GM15510 (cell line): ENCODE measurements around the gene PARD3B.

Source experiments
- POLR2A ChIP-seq: IDR thresholded peaks from 3 replicates; pipeline ENCODE4 v1.6.1; 2011; ENCODE audit warnings: borderline replicate concordance; ENCODE audit not compliant: insufficient read length; ENCODE audit errors: extremely low read depth

Gene PARD3B

GRCh38 chr2:205284334-205284733, 739.1 kb downstream of the PARD3B start:
- no peak for TF ChIP-seq POLR2A

- TF ChIP-seq POLR2A = no peak
Measured at GRCh38 chr2:205287316-205287715, 742.0 kb downstream of the PARD3B start.

- no peak for TF ChIP-seq POLR2A
Measured at GRCh38 chr2:205288686-205289085, 743.4 kb downstream of the PARD3B start.

GRCh38 chr2:205290299-205290698, 745.0 kb downstream of the PARD3B start:
- TF ChIP-seq POLR2A = no peak

- TF ChIP-seq POLR2A = no peak
Measured at GRCh38 chr2:205292665-205293295, 747.5 kb downstream of the PARD3B start.

GRCh38 chr2:205293559-205293958, 748.3 kb downstream of the PARD3B start:
- TF ChIP-seq POLR2A = no peak

GRCh38 chr2:205296959-205297358, 751.7 kb downstream of the PARD3B start:
- no peak for TF ChIP-seq POLR2A

- no peak for TF ChIP-seq POLR2A
Measured at GRCh38 chr2:205297368-205297767, 752.1 kb downstream of the PARD3B start.

GRCh38 chr2:205297846-205298245, 752.6 kb downstream of the PARD3B start:
- no peak for TF ChIP-seq POLR2A

- TF ChIP-seq POLR2A = no peak
Measured at GRCh38 chr2:205311201-205311600, 765.9 kb downstream of the PARD3B start.

GRCh38 chr2:205321231-205321630, 776.0 kb downstream of the PARD3B start:
- TF ChIP-seq POLR2A = no peak

GRCh38 chr2:205323929-205324328, 778.7 kb downstream of the PARD3B start:
- no peak for TF ChIP-seq POLR2A

- TF ChIP-seq POLR2A = no peak
Measured at GRCh38 chr2:205324355-205324754, 779.1 kb downstream of the PARD3B start.

GRCh38 chr2:205333351-205333750, 788.1 kb downstream of the PARD3B start:
- TF ChIP-seq POLR2A = no peak

- TF ChIP-seq POLR2A = no peak
Measured at GRCh38 chr2:205337274-205337673, 792.0 kb downstream of the PARD3B start.

GRCh38 chr2:205338156-205338555, 792.9 kb downstream of the PARD3B start:
- TF ChIP-seq POLR2A = no peak

- TF ChIP-seq POLR2A = no peak
Measured at GRCh38 chr2:205343103-205343502, 797.8 kb downstream of the PARD3B start.
